ENCODE data around the gene MTX1. TPM values are rescaled to one million over a fixed set of nuclear protein-coding genes. Genes with fewer than 3 reads are reported as not detected.
"Not testable (repeated sequence)": the region's sequence is repeated elsewhere in the genome, so short reads cannot be mapped to it uniquely, and the experiment has no call there.

The MTX1 gene
- total and polyA plus RNA-seq, 9 of the 15 experiments (the other 6 are each of a cell fraction or from before 2014, with no cell fraction given) = 29.1 to 98.4 (median 66.9) TPM

- TF ChIP-seq ZBTB11 (CRISPR knock-in tag; IDR thresholded peaks at IDR 0.05) (peak in 1 of 3 experiments; percentile 8; a peak in 1 of 6 replicates), ZNF431 (CRISPR knock-in tag; IDR thresholded peaks at IDR 0.05) (peak; percentile 9; the same call in 1 of the 2 replicates), TRIM25 (IDR thresholded peaks at IDR 0.05; ENCODE audit: borderline replicate concordance) (0 out of 2 replicates have a peak, but pooled peaks have one; percentile 4), ETV1 (tag; conservative IDR thresholded peaks at IDR 0.05; ENCODE audit: low read depth) (0 out of 2 replicates have a peak, but pooled peaks have one; percentile 16), PCBP1 (IDR thresholded peaks at IDR 0.05; ENCODE audit: low read depth, low read length, poor library complexity, severe bottlenecking) (peak; percentile 4), BHLHE40 (IDR thresholded peaks at IDR 0.05; ENCODE audit: low read length) (peak; percentile 30; the same call in 1 of the 2 replicates), NR2C2 (tag; IDR thresholded peaks at IDR 0.05) (peak; percentile 54), FOXA3 (CRISPR knock-in tag; conservative IDR thresholded peaks at IDR 0.05 in 1 of 2, IDR thresholded peaks at IDR 0.05 in 1 of 2) (peak in 1 of 2 experiments; percentile 50; a peak in 1 of 4 replicates)
- not testable (repeated sequence) for TF ChIP-seq NR2C2 (CRISPR knock-in tag; IDR thresholded peaks at IDR 0.05)
Measured at GRCh38 chr1:155193991-155194240, 14.6 kb upstream of the MTX1 start (continued).

All from K562 (cell line).